Measurements from ENCODE around the gene HTR1D.

Gene HTR1D

DNA sequence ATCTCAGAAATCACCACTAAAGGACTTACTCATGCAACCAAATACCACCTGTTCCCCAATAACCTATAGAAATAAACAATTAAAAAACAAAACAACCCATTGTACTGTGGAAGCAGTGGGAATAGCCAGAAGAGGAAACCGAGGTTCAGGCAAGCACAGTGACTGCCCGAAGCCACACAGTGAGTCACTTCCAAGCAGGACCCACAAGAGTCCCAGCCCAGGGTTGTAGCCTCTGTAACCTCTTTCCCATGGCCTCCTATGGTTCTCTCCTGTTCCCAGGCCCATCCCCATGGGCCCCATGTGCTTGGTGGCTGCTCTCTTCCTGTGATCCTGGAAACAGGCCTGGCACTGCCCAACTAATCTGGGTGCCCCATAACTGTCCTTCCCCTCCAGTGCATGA lies 29.0 kb upstream of the HTR1D start:
- H3K4me3 ChIP-seq (replicated peaks; ENCODE audit: insufficient read depth, low read length) = no peak overlapping the region
- no peak overlapping the region for H3K27ac ChIP-seq (replicated peaks)
- TF ChIP-seq REST (IDR thresholded peaks at IDR 0.05; ENCODE audit: insufficient replicate concordance, low read depth) = no peak
- no peak for TF ChIP-seq GABPA (IDR thresholded peaks at IDR 0.05; ENCODE audit: low read depth)
- TF ChIP-seq SPI1 (IDR thresholded peaks at IDR 0.05; ENCODE audit: borderline replicate concordance, low read depth) = no peak
- no peak for TF ChIP-seq CTCF (IDR thresholded peaks at IDR 0.05; ENCODE audit: insufficient read depth, low read length)
- TF ChIP-seq POLR2AphosphoS5 (IDR thresholded peaks at IDR 0.05; ENCODE audit: low read depth) = no peak
- DNase-seq (ENCODE audit: low read depth in 1 of 2, low spot score in 1 of 2) = no peak
- H3K27me3 ChIP-seq (ENCODE audit: insufficient read depth, poor library complexity, severe bottlenecking) = no peaks in the 10 kb centered on the region

GRCh38 chr1:23244256-23244761 lies 27.0 kb upstream of the HTR1D start:
- TF ChIP-seq SPI1 (IDR thresholded peaks at IDR 0.05; ENCODE audit: borderline replicate concordance, low read depth) (no peak), POLR2AphosphoS5 (IDR thresholded peaks at IDR 0.05; ENCODE audit: low read depth) (no peak), REST (IDR thresholded peaks at IDR 0.05; ENCODE audit: insufficient replicate concordance, low read depth) (no peak), GABPA (IDR thresholded peaks at IDR 0.05; ENCODE audit: low read depth) (no peak), CTCF (IDR thresholded peaks at IDR 0.05; ENCODE audit: insufficient read depth, low read length) (no peak)
- no peak overlapping the region for H3K4me3 ChIP-seq (replicated peaks; ENCODE audit: insufficient read depth, low read length)
- no peak for DNase-seq (ENCODE audit: low read depth in 1 of 2, low spot score in 1 of 2)

GRCh38 chr1:23242414-23242813 lies 25.1 kb upstream of the HTR1D start:
- no peak overlapping the region for H3K4me3 ChIP-seq (replicated peaks; ENCODE audit: insufficient read depth, low read length)
- H3K27ac ChIP-seq (replicated peaks) = no peak overlapping the region
- no peak for DNase-seq (ENCODE audit: low read depth in 1 of 2, low spot score in 1 of 2)
- H3K27me3 ChIP-seq (ENCODE audit: insufficient read depth, poor library complexity, severe bottlenecking) = no peaks in the 10 kb centered on the region
- TF ChIP-seq CTCF (IDR thresholded peaks at IDR 0.05; ENCODE audit: insufficient read depth, low read length) (no peak), POLR2AphosphoS5 (IDR thresholded peaks at IDR 0.05; ENCODE audit: low read depth) (no peak), REST (IDR thresholded peaks at IDR 0.05; ENCODE audit: insufficient replicate concordance, low read depth) (no peak), GABPA (IDR thresholded peaks at IDR 0.05; ENCODE audit: low read depth) (no peak), SPI1 (IDR thresholded peaks at IDR 0.05; ENCODE audit: borderline replicate concordance, low read depth) (no peak)

More at GRCh38 chr1:23244256-23244761, 27.0 kb upstream of the HTR1D start:
- Histone ChIP-seq H3K27ac (replicated peaks) (no peak overlapping the region), H3K27me3 (ENCODE audit: insufficient read depth, poor library complexity, severe bottlenecking) (no peaks in the 10 kb centered on the region)
